GM12891 (cell line): Measurements from ENCODE around the gene TEAD1.

Source experiments
- PAX5 ChIP-seq: IDR thresholded peaks from 2 replicates; pipeline ENCODE4 v1.6.1; 2011; ENCODE audit warnings: low read length, moderate library complexity, mild to moderate bottlenecking; ENCODE audit not compliant: insufficient read depth, severe bottlenecking
- POLR2A ChIP-seq: IDR thresholded peaks from 2 replicates; pipeline ENCODE4 v1.6.1; 2011; ENCODE audit warnings: low read depth, low read length, control low read depth
- POLR2AphosphoS5 ChIP-seq: IDR thresholded peaks from 2 replicates; pipeline ENCODE4 v1.6.1; 2011; ENCODE audit warnings: low read depth, low read length, control low read depth
- POU2F2 ChIP-seq: IDR thresholded peaks from 2 replicates; pipeline ENCODE4 v1.6.1; 2011; ENCODE audit warnings: low read depth, mild to moderate bottlenecking, control low read depth, low read length, moderate library complexity
- SPI1 ChIP-seq: IDR thresholded peaks from 2 replicates; pipeline ENCODE4 v1.6.1; 2011; ENCODE audit warnings: low read depth, low read length, control low read depth
- TAF1 ChIP-seq: IDR thresholded peaks from 2 replicates; pipeline ENCODE4 v1.6.1; 2011; ENCODE audit warnings: low read depth, low read length, control low read depth

DNA sequence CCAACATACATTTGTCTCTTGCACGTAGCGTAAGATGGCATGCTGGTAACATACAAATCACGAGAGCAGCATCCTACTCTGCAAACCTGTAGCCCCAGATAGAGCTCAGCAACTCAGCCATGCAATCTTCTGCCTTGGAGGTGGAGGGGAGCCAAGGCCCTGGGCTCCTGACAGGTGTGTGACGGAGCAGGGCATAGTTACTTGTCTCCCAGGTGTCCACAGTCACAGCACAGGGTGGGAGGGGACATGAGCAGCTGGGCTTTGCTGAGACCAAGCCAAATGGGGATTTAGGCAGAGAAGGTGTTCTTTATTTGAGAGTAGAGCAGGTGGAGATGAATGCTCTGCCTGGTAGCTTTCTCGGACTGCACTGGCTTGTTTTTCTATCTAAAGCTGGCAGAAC, 111.7 kb downstream of the TEAD1 start:
- no peak for TF ChIP-seq POLR2AphosphoS5
- no peak for TF ChIP-seq POLR2A
- TF ChIP-seq TAF1 = no peak
- no peak for TF ChIP-seq SPI1
- no peak for TF ChIP-seq PAX5
- TF ChIP-seq POU2F2 = no peak
